CD4-positive, alpha-beta T cell treated with Interleukin-10 for 1 hour (primary cell): ENCODE results near the gene GPR45.
"Not testable (repeated sequence)": the region's sequence is repeated elsewhere in the genome, so short reads cannot be mapped to it uniquely, and the experiment has no call there.

ENCODE experiments used
- DNase-seq: peaks from one replicate; pipeline ENCODE4 v3.0.0-alpha.2; 2020

The GPR45 gene

GRCh38 chr2:105241443-105241842, at the start of gene GPR45:
GPR45 (plus strand) TSS chr2:105241743; CDS start chr2:105241859, 116 bp downstream.
- no peak for DNase-seq

DNA sequence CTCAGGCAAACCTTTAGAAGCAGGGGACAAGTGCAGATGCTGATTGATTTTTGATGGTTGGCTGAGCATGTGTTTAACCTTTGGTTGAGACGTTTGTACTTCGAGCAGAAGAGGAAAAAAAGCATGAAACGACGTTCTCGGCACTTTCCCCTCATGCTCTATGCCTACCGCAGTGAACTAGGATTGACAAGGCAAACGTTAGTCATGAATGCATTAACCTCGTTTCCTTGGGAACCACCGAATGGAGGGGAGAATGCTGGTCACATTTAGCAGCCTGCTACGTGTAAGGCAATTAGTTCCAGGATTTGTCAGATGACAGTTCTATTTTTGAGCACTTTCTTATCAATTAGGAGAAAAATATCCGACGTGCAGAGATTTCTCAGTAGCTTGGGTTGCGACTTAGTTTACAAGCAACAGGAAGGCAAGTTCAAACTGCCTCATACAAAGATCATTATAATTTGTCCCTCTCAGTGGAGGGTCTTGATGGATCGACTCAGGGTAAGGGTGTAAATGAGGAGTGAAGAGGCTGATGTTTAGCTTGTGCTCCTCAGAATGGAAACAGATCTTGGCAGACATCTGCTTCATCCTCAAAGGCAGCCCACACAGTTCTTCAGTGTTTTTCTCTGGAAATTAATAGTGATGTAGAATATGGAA, 47.4 kb upstream of the GPR45 start:
- no peak for DNase-seq

- no peak for DNase-seq
These were observed 44.9 kb upstream of the GPR45 start for GRCh38 chr2:105196651-105197050.

GRCh38 chr2:105215586-105216192, 25.9 kb upstream of the GPR45 start:
- DNase-seq = no peak

GRCh38 chr2:105220604-105221003, 20.9 kb upstream of the GPR45 start:
- no peak for DNase-seq

DNA sequence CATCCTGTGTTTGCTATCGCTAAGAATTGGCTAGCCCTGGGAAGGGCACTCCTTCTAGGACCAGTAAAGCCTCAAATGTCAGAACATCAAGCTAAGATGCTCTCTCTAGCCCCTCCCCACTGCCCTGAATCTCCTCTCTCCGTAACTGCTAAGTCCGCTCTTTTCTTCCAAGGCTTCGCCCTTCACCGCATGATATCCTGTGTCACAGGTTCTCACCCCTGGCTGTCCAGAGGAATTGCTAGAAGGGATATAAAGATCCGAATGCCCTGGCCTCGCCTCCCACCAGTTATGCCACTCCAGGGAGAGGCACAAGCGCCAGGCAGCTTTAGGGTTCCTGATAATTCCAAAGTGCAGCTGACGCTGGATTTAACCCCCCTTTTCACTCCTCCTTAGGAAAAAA, 17.1 kb upstream of the GPR45 start:
- DNase-seq = no peak

GRCh38 chr2:105231232-105231619, 10.3 kb upstream of the GPR45 start:
- no peak for DNase-seq

GRCh38 chr2:105235388-105236059, 6.0 kb upstream of the GPR45 start:
- peak; percentile 51 for DNase-seq

DNA sequence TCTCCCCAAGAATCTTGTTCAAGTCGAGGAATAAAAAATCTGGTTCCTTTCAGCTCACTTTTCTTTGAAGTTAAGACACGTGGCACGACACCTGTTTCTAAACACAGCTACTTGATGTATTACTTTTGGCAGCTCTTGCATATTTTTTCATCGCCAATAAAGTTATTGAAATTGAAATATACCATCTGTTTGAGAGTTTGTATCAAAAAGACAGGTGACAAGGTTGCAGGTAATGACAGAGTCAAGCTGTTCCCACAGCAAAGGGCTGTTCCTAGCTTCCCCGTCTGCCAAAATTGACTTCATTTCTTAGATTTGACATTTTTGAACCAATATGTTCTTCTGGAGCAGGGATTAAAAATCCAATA, 5.5 kb upstream of the GPR45 start:
- no peak for DNase-seq

GRCh38 chr2:105237045-105237765, 4.3 kb upstream of the GPR45 start:
- no peak for DNase-seq

DNA sequence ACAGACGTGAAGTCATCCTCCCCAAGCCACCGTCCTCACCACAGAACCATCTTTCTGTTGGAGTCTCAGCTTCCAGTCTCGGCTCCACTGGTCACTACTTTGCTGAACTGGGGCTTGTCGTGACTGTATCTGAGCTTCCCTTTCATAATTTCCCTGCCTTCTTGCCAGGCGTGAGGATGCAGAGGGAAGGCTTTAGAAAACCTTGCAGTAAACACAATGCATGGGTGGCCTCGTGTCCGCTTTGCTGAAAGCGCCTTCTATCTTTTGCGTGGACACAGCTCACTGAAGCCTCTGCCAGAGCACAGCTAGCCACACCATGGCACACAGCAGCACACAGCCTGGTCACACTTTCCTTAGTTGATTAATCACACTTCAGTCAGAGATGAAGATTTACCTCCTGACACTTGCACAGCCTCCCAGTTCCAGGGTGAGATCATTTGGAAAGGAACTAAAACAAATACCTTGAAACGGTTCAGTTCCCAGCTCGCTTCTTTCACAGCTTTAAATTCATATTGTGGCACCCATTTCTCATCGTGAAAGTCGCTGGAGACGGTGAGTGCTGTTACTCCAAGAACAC, 2.8 kb upstream of the GPR45 start:
- DNase-seq = no peak

DNA sequence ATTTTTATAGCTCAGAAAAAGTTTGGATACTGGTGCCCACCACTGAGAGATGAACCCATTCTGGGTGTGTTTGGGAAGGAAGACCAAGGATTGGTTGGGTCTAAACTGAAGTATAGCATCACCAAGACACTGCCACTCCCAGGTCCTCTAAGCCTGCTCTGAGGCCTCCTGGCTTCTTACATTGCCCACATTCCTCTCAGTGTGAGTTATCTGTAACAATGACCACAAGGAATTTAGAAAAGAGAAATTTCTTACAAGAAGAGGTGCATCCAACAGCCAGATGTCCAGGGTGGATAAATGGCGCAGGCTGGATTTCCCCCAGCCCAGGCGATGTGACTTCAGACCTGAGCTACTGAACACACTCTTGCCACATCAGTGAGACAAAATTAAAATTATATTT, 1.6 kb upstream of the GPR45 start:
- DNase-seq = no peak

DNA sequence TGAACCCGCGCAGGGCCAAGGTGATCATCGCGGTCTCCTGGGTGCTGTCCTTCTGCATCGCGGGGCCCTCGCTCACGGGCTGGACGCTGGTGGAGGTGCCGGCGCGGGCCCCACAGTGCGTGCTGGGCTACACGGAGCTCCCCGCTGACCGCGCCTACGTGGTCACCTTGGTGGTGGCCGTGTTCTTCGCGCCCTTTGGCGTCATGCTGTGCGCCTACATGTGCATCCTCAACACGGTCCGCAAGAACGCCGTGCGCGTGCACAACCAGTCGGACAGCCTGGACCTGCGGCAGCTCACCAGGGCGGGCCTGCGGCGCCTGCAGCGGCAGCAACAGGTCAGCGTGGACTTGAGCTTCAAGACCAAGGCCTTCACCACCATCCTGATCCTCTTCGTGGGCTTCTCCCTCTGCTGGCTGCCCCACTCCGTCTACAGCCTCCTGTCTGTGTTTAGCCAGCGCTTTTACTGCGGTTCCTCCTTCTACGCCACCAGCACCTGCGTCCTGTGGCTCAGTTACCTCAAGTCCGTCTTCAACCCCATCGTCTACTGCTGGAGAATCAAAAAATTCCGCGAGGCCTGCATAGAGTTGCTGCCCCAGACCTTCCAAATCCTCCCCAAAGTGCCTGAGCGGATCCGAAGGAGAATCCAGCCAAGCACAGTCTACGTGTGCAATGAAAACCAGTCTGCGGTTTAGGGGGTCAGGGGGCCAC, 897 bp downstream of the GPR45 start:
- DNase-seq = no peak

- DNase-seq = no peak
These were observed 2.4 kb downstream of the GPR45 start for GRCh38 chr2:105243961-105244360.

DNA sequence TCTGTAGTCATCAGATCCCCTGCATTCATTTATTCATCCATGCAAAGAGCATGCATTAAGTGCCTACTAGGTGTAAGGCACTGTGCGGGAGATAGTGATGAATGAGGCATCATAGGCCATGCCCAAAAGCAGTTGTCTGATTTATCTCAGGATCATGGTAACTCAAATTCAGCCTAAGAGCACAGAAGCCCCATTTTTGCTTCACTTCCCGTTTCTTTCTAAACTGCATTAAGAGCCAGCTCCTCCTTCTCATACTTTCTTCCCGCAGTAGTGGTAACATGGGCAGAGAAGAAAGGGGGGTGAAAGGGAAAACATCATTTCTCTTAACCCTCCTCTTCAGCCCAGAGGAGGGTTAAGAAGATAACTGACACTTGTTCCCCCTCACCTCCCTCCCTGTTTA, 2.9 kb downstream of the GPR45 start:
- no peak for DNase-seq

DNA sequence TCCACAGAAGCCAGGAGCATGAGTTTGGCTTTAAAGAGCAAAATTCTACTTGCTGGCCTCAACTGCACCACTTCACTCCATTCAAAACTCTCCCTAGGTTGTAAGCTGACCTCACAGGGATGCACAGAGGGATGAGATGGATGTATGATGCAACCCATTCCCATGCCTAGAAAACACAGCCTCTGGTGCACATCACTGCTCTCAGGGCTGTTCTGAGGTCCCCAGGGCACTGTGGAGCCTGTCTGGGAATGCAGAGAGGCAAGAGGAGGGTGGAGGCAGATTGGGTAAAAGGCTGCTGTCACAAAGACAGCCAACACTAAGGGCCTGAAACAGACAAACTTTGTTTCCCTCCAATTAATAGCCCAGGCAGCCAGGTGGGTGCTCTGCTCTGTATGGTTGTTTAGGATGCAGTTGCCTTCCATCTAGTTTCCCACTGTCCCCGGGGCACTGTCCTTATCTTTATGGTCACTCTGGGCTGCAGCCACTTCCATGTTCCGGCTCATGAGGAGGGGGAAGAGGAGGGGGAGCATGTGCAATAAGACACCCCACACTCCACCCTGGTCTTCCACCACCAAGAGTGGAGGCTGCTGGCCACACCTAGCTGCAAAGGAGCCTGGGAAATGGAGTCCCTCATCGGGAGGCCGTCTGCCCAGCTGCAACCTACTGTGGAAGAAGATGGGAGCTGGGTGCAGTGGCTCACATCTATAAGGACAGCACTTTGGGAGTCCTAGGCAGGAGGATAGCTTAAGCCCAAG, 7.0 kb downstream of the GPR45 start:
- no peak for DNase-seq

DNA sequence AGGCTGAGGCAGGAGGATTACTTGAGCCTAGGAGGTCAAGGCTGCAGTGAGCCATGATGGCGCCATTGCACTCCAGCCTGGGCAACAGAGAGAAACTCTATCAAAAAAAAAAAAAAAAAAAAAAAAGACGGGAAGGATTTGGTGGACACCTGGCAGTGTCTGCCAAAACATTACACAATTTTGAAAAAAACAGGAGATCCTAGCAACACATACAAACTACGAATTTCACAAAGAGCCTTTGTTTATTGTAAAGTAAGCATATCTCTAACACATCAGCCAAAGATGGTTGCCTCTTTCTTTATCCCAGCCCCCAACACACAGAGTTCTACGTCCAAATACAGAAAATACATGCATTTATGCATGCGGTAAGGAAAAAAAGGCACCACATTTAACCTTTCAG, 7.6 kb downstream of the GPR45 start:
- DNase-seq = no peak

GRCh38 chr2:105249891-105250290, 8.3 kb downstream of the GPR45 start:
- no peak for DNase-seq

GRCh38 chr2:105251016-105251648, 9.6 kb downstream of the GPR45 start:
- DNase-seq = not testable (repeated sequence)

GRCh38 chr2:105252271-105252670, 10.7 kb downstream of the GPR45 start:
- no peak for DNase-seq

DNA sequence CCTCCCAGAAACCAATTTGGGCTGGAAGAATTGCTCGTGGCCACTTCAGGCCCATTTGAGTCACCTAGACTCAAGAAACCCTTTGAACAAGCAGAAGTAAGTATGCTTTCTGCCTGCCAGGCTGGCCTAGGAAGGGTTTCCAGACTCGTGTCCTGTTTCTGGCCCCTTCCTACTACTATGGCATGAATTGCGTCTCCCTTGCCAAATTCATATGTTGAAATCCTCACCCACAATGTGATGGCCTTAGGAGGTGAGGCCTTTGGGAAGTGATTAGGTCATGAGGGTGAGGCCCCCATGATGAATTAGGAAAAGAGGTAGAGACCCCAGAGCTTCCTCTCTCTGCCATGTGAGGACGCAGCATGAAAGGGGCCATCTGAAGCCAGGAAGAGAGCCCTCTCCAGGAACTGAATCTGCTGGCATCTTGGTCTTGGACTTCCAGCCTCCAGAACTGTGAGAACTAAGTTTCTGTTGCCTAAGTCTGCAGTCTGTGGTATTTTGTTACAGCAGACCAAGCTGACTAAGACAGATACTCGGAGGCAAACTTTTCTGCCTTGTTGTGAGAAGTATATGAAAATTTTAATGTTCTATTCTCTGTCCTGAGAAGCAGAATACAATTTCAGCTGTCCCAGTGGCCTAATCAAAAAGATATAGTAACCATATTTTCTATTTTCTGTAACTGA, 13.1 kb downstream of the GPR45 start:
- no peak for DNase-seq
